GM12891 (cell line): Measurements from ENCODE around the gene IQCF6.
"Not testable (repeated sequence)": the region's sequence is repeated elsewhere in the genome, so short reads cannot be mapped to it uniquely, and the experiment has no call there.

Source experiments
- DNase-seq: peaks from one replicate; pipeline ENCODE4 v3.0.0; 2011; ENCODE audit warnings: low spot score; ENCODE audit not compliant: insufficient read length
- FAIRE-seq: peaks from 2 replicates; lab custom pipeline; 2011; peaks lifted over from hg19 to GRCh38; lab: Jason Lieb, UNC
- PAX5 ChIP-seq: IDR thresholded peaks from 2 replicates; pipeline ENCODE4 v1.6.1; 2011; ENCODE audit warnings: low read length, moderate library complexity, mild to moderate bottlenecking; ENCODE audit not compliant: insufficient read depth, severe bottlenecking
- POLR2A ChIP-seq: IDR thresholded peaks from 2 replicates; pipeline ENCODE4 v1.6.1; 2011; ENCODE audit warnings: low read depth, low read length, control low read depth
- POLR2AphosphoS5 ChIP-seq: IDR thresholded peaks from 2 replicates; pipeline ENCODE4 v1.6.1; 2011; ENCODE audit warnings: low read depth, low read length, control low read depth
- POU2F2 ChIP-seq: IDR thresholded peaks from 2 replicates; pipeline ENCODE4 v1.6.1; 2011; ENCODE audit warnings: low read depth, mild to moderate bottlenecking, control low read depth, low read length, moderate library complexity
- SPI1 ChIP-seq: IDR thresholded peaks from 2 replicates; pipeline ENCODE4 v1.6.1; 2011; ENCODE audit warnings: low read depth, low read length, control low read depth
- TAF1 ChIP-seq: IDR thresholded peaks from 2 replicates; pipeline ENCODE4 v1.6.1; 2011; ENCODE audit warnings: low read depth, low read length, control low read depth

The IQCF6 gene

DNA sequence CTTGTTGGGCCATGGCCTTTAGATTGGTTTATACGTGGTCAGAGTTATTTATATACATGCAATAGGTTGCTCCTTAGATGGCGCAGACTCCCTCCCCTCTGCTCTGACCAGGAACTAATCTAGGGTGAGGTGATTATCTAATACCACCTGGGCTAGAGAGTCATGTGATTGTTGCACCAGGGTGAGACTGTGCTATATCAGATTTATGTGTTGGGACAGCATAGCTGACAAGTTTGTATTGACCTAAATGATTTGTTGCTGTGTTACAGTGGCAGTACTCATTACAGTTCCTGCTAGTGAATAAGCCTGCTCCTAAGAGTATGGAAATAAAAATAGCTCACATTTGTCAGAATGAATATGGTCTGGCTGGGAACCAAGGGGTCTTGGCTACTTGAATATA, 7.2 kb upstream of the IQCF6 start:
- DNase-seq, result no peak
- TF ChIP-seq PAX5 (no peak), SPI1 (no peak), POU2F2 (no peak), TAF1 (no peak), POLR2A (no peak), POLR2AphosphoS5 (no peak)
- no peak for FAIRE-seq

DNA sequence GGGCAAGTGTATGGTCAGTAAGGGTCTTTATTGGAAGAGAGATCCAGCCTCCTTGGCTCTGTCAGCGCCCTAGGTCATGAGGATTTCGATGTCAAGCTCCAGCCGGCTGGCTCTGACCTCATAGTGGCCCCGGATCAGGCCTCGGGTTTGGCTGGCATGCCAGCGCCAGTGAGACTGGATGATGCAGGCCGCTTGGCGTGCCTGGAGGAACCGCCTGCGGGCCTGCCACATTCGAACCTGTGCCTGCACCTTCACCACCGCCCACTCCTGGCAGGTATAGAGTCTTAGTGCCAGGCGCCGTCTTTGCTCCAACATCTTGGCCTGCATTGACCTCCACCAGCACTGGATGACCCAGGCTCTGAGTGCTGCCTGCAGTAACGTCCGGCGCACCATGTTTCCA, 483 bp downstream of the IQCF6 start:
- TF ChIP-seq POLR2A (no peak), POLR2AphosphoS5 (no peak), TAF1 (no peak), SPI1 (no peak), POU2F2 (no peak), PAX5 (no peak)
- FAIRE-seq, result no peak
- no peak for DNase-seq

DNA sequence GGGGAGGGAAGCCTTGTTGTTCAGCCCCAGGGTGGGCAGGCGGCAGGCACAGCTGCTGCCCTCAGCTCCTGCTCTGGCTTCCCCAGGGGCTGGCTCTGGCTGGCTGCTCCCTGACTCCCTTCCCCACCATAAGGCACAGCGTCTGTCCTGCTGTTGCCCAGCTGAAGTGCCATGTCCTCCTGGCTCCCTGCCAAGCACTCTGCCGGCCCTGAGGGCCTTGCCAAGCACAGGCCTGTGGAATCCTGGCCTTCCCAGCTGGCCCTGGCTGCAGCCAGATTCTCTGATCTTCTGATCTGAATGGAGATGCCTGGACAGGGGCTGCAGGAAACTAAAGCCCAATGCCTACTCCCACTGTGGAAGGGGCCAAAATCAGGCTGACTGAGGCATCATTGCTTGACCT, 1.1 kb downstream of the IQCF6 start:
- FAIRE-seq (no peak), DNase-seq (no peak)
- TF ChIP-seq PAX5 (no peak), SPI1 (no peak), POLR2AphosphoS5 (no peak), POU2F2 (no peak), POLR2A (no peak), TAF1 (no peak)

DNA sequence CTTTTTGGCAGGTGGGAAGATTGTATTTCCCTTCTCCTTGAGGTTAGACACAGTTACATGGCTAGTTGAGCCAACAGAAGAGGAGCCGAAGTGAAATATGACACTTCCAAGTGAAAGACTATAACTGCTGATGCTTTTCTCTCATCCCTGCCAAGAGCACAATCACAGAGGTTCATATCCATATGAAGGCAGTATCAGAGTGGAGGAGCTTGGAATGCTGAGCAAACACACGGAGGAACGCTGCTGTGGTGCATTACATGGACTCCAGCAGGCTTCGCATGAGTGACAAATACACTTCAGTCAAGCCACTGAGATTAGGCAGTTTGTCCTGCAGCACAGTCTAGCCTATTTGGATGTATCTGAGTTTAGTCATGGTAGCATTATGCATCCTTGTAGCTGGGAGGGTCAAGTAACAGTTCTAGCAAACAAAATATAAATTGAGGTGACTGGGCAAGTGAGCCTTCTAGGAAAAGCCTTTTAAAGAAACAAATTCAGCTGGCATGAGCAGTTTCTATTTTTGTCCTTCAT, 5.4 kb downstream of the IQCF6 start:
- DNase-seq (no peak), FAIRE-seq (no peak)
- TF ChIP-seq SPI1 (no peak), PAX5 (no peak), TAF1 (no peak), POLR2A (no peak), POU2F2 (no peak), POLR2AphosphoS5 (no peak)

DNA sequence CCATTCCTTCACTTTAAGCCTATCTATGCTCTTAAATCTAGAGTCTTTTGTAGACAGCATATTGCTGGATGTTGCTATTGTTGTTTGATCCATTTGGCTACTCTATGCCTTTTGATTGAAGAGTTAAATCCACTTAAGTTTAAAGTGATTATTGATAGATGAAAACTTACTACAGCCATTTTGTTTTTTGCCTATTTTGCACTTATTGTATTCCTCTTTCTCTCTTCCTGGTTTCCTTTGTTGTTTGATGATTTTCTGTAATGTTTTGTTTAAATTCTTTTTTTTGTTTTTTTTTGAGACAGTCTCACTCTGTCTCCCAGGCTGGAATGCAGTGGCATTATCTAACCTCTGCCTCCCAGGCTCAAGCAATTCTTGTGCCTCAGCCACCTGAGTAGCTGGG, 19.8 kb downstream of the IQCF6 start:
- FAIRE-seq, result no peak
- no peak for DNase-seq

DNA sequence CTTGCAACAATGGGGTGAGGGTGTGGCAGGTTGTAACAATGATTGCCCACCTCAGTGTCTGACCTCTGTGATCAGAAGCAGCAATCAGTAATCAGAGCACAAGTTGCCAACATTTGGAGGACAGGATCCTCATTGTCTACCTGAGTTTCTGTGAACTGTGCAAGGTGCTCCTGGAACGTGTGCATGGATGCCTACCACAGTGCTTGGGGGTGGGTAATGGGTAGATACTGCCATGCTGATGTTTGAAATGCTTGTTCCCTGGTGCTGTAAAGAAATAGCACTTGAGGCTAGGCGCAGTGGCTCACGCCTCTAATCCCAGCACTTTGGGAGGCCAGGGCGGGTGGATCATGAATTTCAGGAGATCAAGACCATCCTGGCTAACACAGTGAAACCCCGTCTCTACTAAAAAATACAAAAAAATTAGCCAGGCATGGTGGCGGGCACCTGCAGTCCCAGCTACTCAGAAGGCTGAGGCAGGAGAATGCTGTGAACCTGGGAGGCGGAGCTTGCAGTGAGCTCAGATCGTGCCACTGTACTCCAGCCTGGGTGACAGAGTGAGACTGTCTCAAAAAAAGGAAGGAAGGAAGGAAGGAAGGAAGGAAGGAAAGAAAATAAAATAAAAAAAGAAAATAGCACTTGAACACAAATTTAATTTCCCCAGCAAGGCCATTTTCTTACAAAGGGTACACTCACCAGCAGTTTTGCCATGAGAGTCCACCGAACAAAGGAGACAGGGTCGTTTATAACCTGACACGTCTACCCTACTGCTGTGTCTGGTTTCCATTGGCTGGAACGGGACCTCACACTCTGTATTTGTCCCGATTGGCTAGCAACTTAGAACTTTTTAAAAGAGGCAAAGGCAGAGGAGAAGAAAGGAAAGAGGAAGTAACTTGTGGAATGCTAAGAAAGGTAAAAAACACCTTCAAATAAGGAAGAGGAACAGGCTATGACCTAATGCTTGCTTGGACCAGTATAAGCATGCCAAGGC, 25.0 kb downstream of the IQCF6 start:
- not testable (repeated sequence) for DNase-seq, FAIRE-seq

More for the DNA sequence above, 19.8 kb downstream of the IQCF6 start:
- no peak for TF ChIP-seq SPI1
- TF ChIP-seq POLR2A, result no peak
- no peak for TF ChIP-seq PAX5
- TF ChIP-seq POU2F2, result no peak
- TF ChIP-seq TAF1, result no peak
- TF ChIP-seq POLR2AphosphoS5, result no peak

DNA sequence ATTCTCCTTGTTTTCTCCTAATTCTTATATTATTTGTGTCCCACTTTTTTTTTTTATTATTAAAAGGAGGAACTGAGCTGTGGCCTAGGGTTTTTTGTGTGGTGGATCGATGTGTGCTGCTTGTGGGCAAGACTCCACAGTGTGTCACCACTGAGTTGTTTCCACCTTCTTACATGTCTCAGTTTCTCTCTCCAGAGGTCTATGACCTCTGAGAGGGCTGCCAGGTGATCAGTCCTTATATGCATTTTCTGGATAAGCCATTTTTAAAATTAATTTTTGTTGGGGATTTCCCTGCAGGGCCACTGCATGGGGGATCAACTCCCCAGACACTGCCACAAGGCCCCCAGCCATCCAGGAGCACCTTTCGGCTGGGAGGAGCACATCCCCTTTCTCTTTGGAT, 27.8 kb downstream of the IQCF6 start:
- no peak for TF ChIP-seq TAF1
- TF ChIP-seq POLR2AphosphoS5, result no peak
- TF ChIP-seq POU2F2, result no peak
- no peak for TF ChIP-seq PAX5
- TF ChIP-seq POLR2A, result no peak
- no peak for TF ChIP-seq SPI1
- FAIRE-seq (no peak), DNase-seq (no peak)

DNA sequence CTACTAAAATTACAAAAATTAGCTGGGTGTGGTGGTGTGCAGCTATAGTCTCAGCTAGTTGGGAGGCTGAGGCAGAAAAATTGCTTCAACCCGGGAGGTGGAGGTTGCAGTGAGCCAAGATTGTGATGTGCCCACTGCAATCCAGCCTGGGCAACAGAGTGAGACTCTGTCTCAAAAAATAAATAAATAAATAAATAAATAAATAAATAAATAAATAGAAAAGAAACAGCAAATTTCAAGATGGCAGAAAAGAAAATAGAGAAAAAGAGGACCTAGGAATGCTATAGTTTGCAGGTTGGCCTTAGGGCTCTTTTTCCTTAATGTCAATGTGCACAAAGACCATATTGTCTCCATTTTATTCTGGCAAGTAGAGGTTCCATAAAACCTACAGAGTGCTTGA, 28.2 kb downstream of the IQCF6 start:
- FAIRE-seq, result no peak
- TF ChIP-seq PAX5, result no peak
- no peak for TF ChIP-seq POU2F2
- no peak for TF ChIP-seq TAF1
- no peak for TF ChIP-seq POLR2AphosphoS5

DNA sequence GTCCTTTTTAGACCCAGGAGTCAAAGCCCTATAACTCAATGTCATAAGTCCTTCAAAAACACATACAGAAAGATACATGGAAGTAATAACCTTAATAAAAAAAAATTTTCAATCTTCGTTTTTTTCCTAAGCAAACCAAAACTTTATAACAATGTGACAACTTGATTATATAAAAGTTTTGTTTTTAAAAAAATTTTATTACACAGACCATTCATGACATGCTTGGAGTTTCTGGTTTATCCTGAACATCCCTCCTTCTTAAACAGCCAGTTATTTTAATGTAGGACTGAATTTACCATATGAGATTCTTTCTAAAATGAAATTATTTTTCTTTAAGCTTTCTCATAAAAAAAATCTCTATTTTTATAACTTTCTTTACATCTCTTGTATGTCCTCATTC, 30.7 kb downstream of the IQCF6 start:
- no peak for FAIRE-seq
- DNase-seq, result no peak
- TF ChIP-seq PAX5 (no peak), POLR2A (no peak), TAF1 (no peak), SPI1 (no peak), POU2F2 (no peak), POLR2AphosphoS5 (no peak)

More for the DNA sequence above, 28.2 kb downstream of the IQCF6 start:
- DNase-seq, result no peak

DNA sequence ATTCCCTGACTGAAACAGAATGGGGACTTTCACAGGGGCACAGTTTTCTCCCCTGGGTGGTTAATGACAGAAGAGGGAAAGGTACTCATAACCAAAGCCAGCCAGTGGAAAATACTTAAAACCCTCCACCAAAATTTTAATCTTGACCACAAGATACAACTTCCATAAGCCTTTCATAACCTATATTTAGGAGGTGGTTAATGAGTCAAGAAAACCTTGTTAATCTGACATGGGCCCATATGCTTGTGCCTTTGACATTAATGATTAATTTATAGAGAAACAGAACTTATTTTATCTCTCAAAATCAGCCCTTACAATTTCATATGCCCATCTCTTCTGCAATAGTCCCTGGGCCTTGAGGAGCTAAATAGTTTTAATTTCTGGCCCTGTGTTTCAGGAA, 31.2 kb downstream of the IQCF6 start:
- DNase-seq (no peak), FAIRE-seq (no peak)
- TF ChIP-seq SPI1, result no peak

DNA sequence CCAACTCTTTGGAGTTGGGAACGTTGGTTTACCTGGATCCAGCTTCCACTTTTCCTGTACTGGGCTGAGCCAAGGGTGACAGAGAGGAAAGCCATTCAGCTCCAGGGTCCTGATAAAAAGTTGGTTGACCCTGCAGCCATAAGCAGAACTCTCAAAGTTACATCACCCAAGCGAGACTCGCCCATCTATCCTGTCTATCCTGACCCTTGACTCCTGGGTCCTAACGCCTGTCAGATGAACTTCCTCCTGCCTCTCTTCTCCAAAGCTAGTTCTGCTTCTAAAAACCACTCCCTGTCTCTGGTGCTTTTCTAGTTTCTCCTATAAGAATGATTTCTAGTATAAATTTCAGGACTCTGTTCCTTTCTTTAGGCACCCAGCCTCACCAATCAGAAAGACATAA, 36.1 kb downstream of the IQCF6 start:
- DNase-seq, FAIRE-seq: not testable (repeated sequence)

DNA sequence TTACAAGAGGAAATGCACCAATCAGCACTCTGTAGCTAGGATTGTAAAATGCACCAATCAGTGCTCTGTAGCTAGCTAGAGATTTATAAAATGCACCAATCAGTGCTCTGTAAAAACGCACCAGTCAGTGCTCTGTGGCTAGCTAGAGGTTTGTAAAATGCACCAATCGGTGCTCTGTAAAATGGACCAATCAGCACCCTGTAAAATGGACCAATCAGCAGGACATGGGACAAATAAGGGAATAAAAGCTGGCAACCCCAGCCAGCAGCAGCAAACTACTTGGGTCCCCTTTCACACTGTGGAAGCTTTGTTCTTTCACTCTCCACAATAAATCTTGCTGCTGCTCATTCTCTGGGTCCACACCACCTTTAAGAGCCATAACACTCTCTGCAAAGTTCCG, 36.7 kb downstream of the IQCF6 start:
- not testable (repeated sequence) for FAIRE-seq, DNase-seq
